Prostate gland (tissue), 2 donors: ENCODE results near the gene ADI1. TPM values are rescaled to one million over a fixed set of nuclear protein-coding genes. Genes with fewer than 3 reads are reported as not detected.
A peak's percentile ranks its signal among the peaks of the same experiment; 100 is the strongest.

Experiments
- DNase-seq: peaks from one replicate; pipeline ENCODE4 v3.0.0-alpha.2; 2019; ENCODE audit warnings: low spot score
- H3K27ac ChIP-seq, 2 donors: fragments of 200-600 bp; sonication (generic); 2 replicates each; pipeline ENCODE4 v1.5.1; 2017 to 2019
- H3K27me3 ChIP-seq: fragments of 200-600 bp; sonication (generic); replicated peaks from 2 replicates; pipeline ENCODE4 v1.5.1; 2019; ENCODE audit not compliant: insufficient read depth
- H3K36me3 ChIP-seq, 2 donors: fragments of 200-600 bp; sonication (generic); 1 replicate in 1 of 2; 2 replicates in 1 of 2; pipeline versions ENCODE4 v1.5.1 to v1.8.1; 2017 to 2019
- H3K4me1 ChIP-seq: fragments of 200-600 bp; sonication (generic); replicated peaks from 2 replicates; pipeline ENCODE4 v1.5.1; 2019
- H3K4me3 ChIP-seq, 2 donors: fragments of 200-600 bp; sonication (generic); 2 replicates each; pipeline ENCODE4 v1.5.1; 2017 to 2019
- H3K9me3 ChIP-seq: fragments of 200-600 bp; sonication (generic); 2 replicates; pipeline ENCODE4 v1.5.1; 2017
- POLR2A ChIP-seq: fragments of 450-650 bp; IDR thresholded peaks from one replicate; pipeline ENCODE4 v1.6.1; 2016; ENCODE audit warnings: antibody characterized with exemption, mild to moderate bottlenecking
- POLR2AphosphoS5 ChIP-seq: sonication (generic); formaldehyde crosslinking; IDR thresholded peaks from one replicate; pipeline ENCODE4 v1.6.1; 2017; ENCODE audit warnings: antibody characterized with exemption
- WGBS: methylation state at CpG from one replicate; pipeline ENCODE4 v1.1.5; 2018; 5-methylcytosine and 5-hydroxymethylcytosine counted together
- intact Hi-C: fragments of 100-400 bp; cut with DNase I; formaldehyde crosslinking; loops from one replicate; pipeline ENCODE4 v1.14.2; 2022
- total RNA-seq, 2 donors: library from RNA; depleted of rRNA; stranded (reverse); fragments of >200 nt; gene quantifications; one replicate each; pipeline ENCODE4 v1.1.0, GENCODE V29; 2016
- TF ChIP-seq, protein P1 (sequence below), 4 experiments: fragments of 200-600 bp in 2 of 4; fragments of 450-650 bp in 2 of 4; sonication (generic) in 2 of 4; IDR thresholded peaks; 1 replicate in 3 of 4; 2 replicates in 1 of 4; pipeline ENCODE4 v1.5.1; 2016 to 2019; ENCODE audit warnings: antibody characterized with exemption in 4 of 4, mild to moderate bottlenecking in 2 of 4, moderate library complexity in 2 of 4

The ADI1 gene
- total RNA-seq, 2 donors from 2014 or later, result 81.7 to 270 TPM

DNA sequence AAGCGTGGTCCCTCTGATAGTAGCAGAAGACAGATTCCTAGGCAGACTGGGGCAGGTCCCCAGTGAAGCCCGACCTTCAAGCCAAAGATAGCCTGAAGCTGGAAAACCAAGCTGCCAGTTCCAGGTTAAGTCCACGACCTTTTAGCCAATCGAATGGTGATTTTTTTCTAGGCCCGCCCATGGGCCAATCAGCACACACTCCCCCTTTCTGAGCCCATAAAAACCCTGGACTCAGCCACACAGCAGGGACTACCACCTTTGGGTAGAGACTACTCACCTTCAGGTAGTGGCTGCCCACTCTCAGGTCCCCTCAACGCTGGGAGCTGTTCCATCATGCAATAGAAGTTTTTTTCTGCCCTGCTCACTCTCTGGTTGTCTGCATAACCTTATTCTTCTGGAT is 14.5 kb upstream of the ADI1 start:
- Histone ChIP-seq H3K4me1 (peaks cover 12% of the 10 kb centered on the region), H3K27ac (peak overlapping the region; percentile 7 to 32), H3K4me3 (no peak overlapping the region), H3K9me3 (no peaks in the 10 kb centered on the region), H3K36me3 (no peaks in the 10 kb centered on the region), H3K27me3 (no peaks in the 10 kb centered on the region)
- DNase-seq, result no peak
- intact Hi-C loops, result no loop called here
- WGBS, result 87% methylated on average over 6 of the region's 6 CpGs
- TF ChIP-seq, protein P1, sequence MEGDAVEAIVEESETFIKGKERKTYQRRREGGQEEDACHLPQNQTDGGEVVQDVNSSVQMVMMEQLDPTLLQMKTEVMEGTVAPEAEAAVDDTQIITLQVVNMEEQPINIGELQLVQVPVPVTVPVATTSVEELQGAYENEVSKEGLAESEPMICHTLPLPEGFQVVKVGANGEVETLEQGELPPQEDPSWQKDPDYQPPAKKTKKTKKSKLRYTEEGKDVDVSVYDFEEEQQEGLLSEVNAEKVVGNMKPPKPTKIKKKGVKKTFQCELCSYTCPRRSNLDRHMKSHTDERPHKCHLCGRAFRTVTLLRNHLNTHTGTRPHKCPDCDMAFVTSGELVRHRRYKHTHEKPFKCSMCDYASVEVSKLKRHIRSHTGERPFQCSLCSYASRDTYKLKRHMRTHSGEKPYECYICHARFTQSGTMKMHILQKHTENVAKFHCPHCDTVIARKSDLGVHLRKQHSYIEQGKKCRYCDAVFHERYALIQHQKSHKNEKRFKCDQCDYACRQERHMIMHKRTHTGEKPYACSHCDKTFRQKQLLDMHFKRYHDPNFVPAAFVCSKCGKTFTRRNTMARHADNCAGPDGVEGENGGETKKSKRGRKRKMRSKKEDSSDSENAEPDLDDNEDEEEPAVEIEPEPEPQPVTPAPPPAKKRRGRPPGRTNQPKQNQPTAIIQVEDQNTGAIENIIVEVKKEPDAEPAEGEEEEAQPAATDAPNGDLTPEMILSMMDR (IDR thresholded peaks at IDR 0.05), result no peak
- no peak for TF ChIP-seq POLR2AphosphoS5
- no peak for TF ChIP-seq POLR2A

DNA sequence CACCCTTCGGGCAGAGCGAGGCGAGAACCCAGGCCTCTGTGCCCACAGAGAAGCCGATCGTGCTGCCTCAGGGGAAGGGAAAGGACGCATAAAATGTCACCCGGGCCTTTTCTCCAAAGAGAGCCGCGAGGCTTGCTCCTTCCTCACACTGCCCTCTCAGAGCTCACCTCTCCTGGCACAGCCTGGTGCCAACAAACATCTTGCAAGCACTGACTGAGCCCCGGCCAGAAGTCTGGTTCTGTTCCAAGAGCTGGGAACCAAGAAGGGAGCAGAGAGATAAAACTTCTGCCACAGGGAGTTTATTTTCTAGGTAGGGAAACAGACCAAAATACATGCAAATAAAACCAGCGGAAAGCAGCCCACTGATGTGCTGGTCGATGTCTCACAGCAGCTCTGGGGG is 13.6 kb upstream of the ADI1 start:
- intact Hi-C loops, result no loop called here
- Histone ChIP-seq H3K4me3 (no peak overlapping the region), H3K27ac (peak overlapping the region; percentile 26 to 32), H3K4me1 (peaks cover 12% of the 10 kb centered on the region), H3K27me3 (no peaks in the 10 kb centered on the region), H3K9me3 (no peaks in the 10 kb centered on the region), H3K36me3 (no peaks in the 10 kb centered on the region)
- DNase-seq, result peak; percentile 60
- 40% methylated on average over 12 of the region's 12 CpGs for WGBS
- TF ChIP-seq POLR2AphosphoS5, result no peak
- TF ChIP-seq POLR2A, result no peak
- TF ChIP-seq, protein P1 (IDR thresholded peaks at IDR 0.05), result no peak

DNA sequence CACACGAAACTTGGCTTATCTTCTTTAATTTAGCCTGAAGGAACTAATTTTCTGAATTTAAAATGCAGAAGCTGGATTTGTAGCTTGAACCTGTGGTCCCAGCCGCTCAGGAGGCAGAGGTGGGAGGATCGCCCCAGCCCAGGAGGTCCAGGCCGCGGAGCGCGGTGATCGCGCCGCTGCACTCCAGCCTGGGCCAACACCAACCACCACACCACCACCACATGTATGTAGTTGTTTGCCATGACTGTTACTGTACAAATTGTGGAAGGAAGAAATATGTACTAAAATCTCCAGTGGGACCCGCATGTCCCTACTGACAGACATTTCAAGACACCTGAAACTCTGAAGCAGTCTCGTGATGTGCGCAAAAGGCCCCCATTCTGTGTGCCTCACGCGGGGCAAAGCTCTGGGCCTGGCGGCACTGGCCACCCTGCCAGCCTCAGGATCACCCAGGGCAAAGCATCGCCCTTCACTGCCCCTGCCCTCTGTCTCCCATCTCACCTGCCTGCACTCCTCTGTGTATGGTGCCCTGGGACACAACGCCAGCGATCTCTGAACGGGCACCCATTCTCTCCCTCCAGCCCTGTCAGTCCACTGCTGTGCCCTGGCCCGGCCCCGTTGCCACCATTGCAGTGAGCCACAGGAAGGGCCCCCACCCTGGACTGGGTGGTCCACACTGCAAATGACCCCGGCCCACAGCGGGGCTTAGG is 10.1 kb upstream of the ADI1 start:
- Histone ChIP-seq H3K36me3 (no peaks in the 10 kb centered on the region), H3K4me1 (peaks cover 14% of the 10 kb centered on the region), H3K27ac (no peak overlapping the region), H3K4me3 (no peak overlapping the region), H3K27me3 (no peaks in the 10 kb centered on the region), H3K9me3 (no peaks in the 10 kb centered on the region)
- DNase-seq, result no peak
- TF ChIP-seq, protein P1 (IDR thresholded peaks at IDR 0.05), result no peak
- no peak for TF ChIP-seq POLR2AphosphoS5
- TF ChIP-seq POLR2A, result no peak
- intact Hi-C loops, result no loop called here
- 92% methylated on average over 24 of the region's 24 CpGs for WGBS

DNA sequence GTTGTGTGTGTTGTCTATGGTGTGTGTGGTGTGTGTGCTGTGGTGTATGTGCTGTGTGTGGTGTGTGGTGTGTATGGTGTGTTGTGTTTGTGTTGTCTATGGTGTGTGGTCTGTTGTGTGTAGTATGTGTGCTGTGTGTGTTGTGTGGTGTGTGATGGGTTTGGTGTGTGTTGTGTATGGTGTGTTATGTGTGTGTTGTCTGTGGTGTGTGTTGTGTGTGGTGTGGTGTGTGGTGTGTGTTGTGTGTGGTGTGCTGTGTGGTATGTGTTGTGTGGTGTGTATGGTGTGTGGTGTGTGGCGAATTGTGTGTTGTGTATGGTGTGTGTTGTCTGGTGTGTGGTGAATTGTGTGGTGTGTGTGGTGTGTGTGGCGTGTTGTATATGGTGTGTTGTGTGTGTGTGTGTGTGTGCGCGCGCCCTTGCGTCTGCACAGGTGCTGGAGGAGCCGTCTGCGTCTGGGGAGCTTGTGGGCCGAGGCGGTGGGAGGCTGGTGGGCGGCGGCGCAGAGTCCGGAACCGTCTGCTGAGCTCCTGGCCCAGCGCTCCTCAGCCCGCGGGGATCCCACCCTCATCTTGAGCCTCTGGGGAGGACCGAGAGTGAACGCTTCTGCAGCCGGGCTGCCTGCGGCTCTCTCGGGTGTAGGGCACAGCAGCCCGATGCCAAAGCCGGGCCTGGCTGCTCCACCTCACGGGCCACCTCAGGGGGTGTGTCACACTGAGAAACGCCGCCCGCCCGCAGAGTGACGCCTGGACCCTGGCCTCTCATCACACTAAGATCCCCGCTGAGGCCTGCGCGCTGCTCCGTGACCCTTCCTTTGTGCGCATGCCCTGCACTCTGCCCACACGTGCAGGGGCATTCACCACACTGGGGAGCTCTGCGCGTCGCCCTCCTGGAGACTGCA is 8.8 kb upstream of the ADI1 start:
- intact Hi-C loops, result no loop called here
- H3K9me3 ChIP-seq, result no peaks in the 10 kb centered on the region
- H3K27ac ChIP-seq, result no peak overlapping the region
- H3K4me3 ChIP-seq, result no peak overlapping the region
- no peak for DNase-seq
- TF ChIP-seq POLR2A (no peak), POLR2AphosphoS5 (no peak)
- TF ChIP-seq, protein P1 (IDR thresholded peaks at IDR 0.05), result no peak
- 89% methylated on average over 31 of the region's 40 CpGs for WGBS
- H3K4me1 ChIP-seq, result peaks cover 10% of the 10 kb centered on the region
- H3K27me3 ChIP-seq, result no peaks in the 10 kb centered on the region
- no peaks in the 10 kb centered on the region for H3K36me3 ChIP-seq
